ENCODE results near the gene NOTCH2. TPM values are rescaled to one million over a fixed set of nuclear protein-coding genes. Genes with fewer than 3 reads are reported as not detected.
A peak's percentile ranks its signal among the peaks of the same experiment; 100 is the strongest.
"Not testable (repeated sequence)": the region's sequence is repeated elsewhere in the genome, so short reads cannot be mapped to it uniquely, and the experiment has no call there.

The NOTCH2 gene
- total RNA-seq, 2 donors from 2014 or later = 171 to 190 TPM

GRCh38 chr1:119981496-119981895 is 88.0 kb downstream of the NOTCH2 start:
- Histone ChIP-seq H3K27me3 (replicated peaks; ENCODE audit: insufficient read depth) (no peaks in the 10 kb centered on the region), H3K9me3 (no peaks in the 10 kb centered on the region), H3K36me3 (peaks cover 3% of the 10 kb centered on the region), H3K4me3 (no peak overlapping the region), H3K27ac (peak overlapping the region in 1 of 2 donors; percentile 61), H3K4me1 (ENCODE audit: control insufficient read depth in 1 of 2, low read depth in 2 of 2) (peaks cover 15 to 66% of the 10 kb centered on the region in 2 donors)
- ATAC-seq (ENCODE audit: insufficient number of reproducible peaks, low FRiP score, low read depth) = no peak
- no peak for DNase-seq (ENCODE audit: low spot score)
- TF ChIP-seq CTCF (IDR thresholded peaks at IDR 0.05) = no peak

- no peak overlapping the region for H3K27ac ChIP-seq
- no peak for TF ChIP-seq CTCF (IDR thresholded peaks at IDR 0.05)
- H3K4me1 ChIP-seq (ENCODE audit: control insufficient read depth in 1 of 2, low read depth in 2 of 2) = peaks cover 16 to 43% of the 10 kb centered on the region in 2 donors
- no peak for ATAC-seq (ENCODE audit: insufficient number of reproducible peaks, low FRiP score, low read depth)
- H3K36me3 ChIP-seq = no peaks in the 10 kb centered on the region
- H3K9me3 ChIP-seq = no peaks in the 10 kb centered on the region
- H3K27me3 ChIP-seq (replicated peaks; ENCODE audit: insufficient read depth) = no peaks in the 10 kb centered on the region
- DNase-seq (ENCODE audit: low spot score) = no peak
- no peak overlapping the region for H3K4me3 ChIP-seq
Observed at GRCh38 chr1:119978018-119978505, 91.4 kb downstream of the NOTCH2 start.

GRCh38 chr1:119977113-119977736 is 92.2 kb downstream of the NOTCH2 start:
- peaks cover 19 to 45% of the 10 kb centered on the region in 2 donors for H3K4me1 ChIP-seq (ENCODE audit: control insufficient read depth in 1 of 2, low read depth in 2 of 2)
- not testable (repeated sequence) for H3K36me3 ChIP-seq; ATAC-seq (ENCODE audit: insufficient number of reproducible peaks, low FRiP score, low read depth); H3K4me3 ChIP-seq; H3K27ac ChIP-seq; DNase-seq (ENCODE audit: low spot score); H3K27me3 ChIP-seq (replicated peaks; ENCODE audit: insufficient read depth); H3K9me3 ChIP-seq

GRCh38 chr1:119975582-119976254 is 93.7 kb downstream of the NOTCH2 start:
- H3K27me3 ChIP-seq (replicated peaks; ENCODE audit: insufficient read depth); H3K27ac ChIP-seq; H3K4me3 ChIP-seq; H3K9me3 ChIP-seq; ATAC-seq (ENCODE audit: insufficient number of reproducible peaks, low FRiP score, low read depth); H3K36me3 ChIP-seq; DNase-seq (ENCODE audit: low spot score): not testable (repeated sequence)
- H3K4me1 ChIP-seq (ENCODE audit: control insufficient read depth in 1 of 2, low read depth in 2 of 2) = peaks cover 12 to 30% of the 10 kb centered on the region in 2 donors

- H3K27me3 ChIP-seq (replicated peaks; ENCODE audit: insufficient read depth) = no peaks in the 10 kb centered on the region
- ATAC-seq (ENCODE audit: insufficient number of reproducible peaks, low FRiP score, low read depth) (no peak), DNase-seq (ENCODE audit: low spot score) (no peak)
- no peak overlapping the region for H3K4me3 ChIP-seq
- no peaks in the 10 kb centered on the region for H3K9me3 ChIP-seq
- no peak for TF ChIP-seq CTCF (IDR thresholded peaks at IDR 0.05)
- peaks cover 12 to 27% of the 10 kb centered on the region in 2 donors for H3K4me1 ChIP-seq (ENCODE audit: control insufficient read depth in 1 of 2, low read depth in 2 of 2)
- H3K27ac ChIP-seq = no peak overlapping the region
- no peaks in the 10 kb centered on the region for H3K36me3 ChIP-seq
Observed at GRCh38 chr1:119975006-119975405, 94.5 kb downstream of the NOTCH2 start.

GRCh38 chr1:119974013-119974412 is 95.4 kb downstream of the NOTCH2 start:
- no peaks in the 10 kb centered on the region for H3K9me3 ChIP-seq
- H3K27ac ChIP-seq = no peak overlapping the region
- ATAC-seq (ENCODE audit: insufficient number of reproducible peaks, low FRiP score, low read depth) = no peak
- H3K4me1 ChIP-seq (ENCODE audit: control insufficient read depth in 1 of 2, low read depth in 2 of 2) = peaks cover 12 to 30% of the 10 kb centered on the region in 2 donors
- peaks cover 8% of the 10 kb centered on the region for H3K36me3 ChIP-seq
- no peak for DNase-seq (ENCODE audit: low spot score)
- no peak overlapping the region for H3K4me3 ChIP-seq
- TF ChIP-seq CTCF (IDR thresholded peaks at IDR 0.05) = no peak
- H3K27me3 ChIP-seq (replicated peaks; ENCODE audit: insufficient read depth) = no peaks in the 10 kb centered on the region

Measured in thoracic aorta (tissue), 2 donors.